GM23338 (cell line): ENCODE data around the gene ZYG11B.

Source experiments
- CREB1 ChIP-seq: fragments of 250-450 bp; sonication (Bioruptor Pico); IDR thresholded peaks from 2 replicates; pipeline ENCODE4 v1.5.0; 2020; ENCODE audit warnings: low read depth, mild to moderate bottlenecking, moderate library complexity
- EZH2 ChIP-seq: fragments of 200-600 bp; sonication (generic); IDR thresholded peaks from one replicate; pipeline ENCODE4 v1.8.0; 2017; ENCODE audit warnings: antibody characterized with exemption, mild to moderate bottlenecking, low read depth; ENCODE audit not compliant: unreplicated experiment
- EZH2phosphoT487 ChIP-seq: fragments of 200-600 bp; sonication (generic); IDR thresholded peaks from one replicate; pipeline ENCODE4 v1.8.1; 2018; ENCODE audit warnings: antibody characterized with exemption; ENCODE audit not compliant: unreplicated experiment
- JUNB ChIP-seq: IDR thresholded peaks from one replicate; pipeline ENCODE4 v1.6.1; 2016; ENCODE audit warnings: antibody characterized with exemption; ENCODE audit not compliant: unreplicated experiment
- POLR2AphosphoS5 ChIP-seq: IDR thresholded peaks from 2 replicates; pipeline ENCODE4 v1.6.1; 2016; ENCODE audit warnings: antibody characterized with exemption, low read depth
- STAT1 ChIP-seq: IDR thresholded peaks from one replicate; pipeline ENCODE4 v1.6.1; 2016; ENCODE audit warnings: antibody characterized with exemption; ENCODE audit not compliant: unreplicated experiment
- ZNF114 ChIP-seq: fragments of 250-450 bp; sonication (Bioruptor Pico); IDR thresholded peaks from 2 replicates; pipeline ENCODE4 v1.5.0; 2020; ENCODE audit warnings: mild to moderate bottlenecking, moderate library complexity
- ZNF331 ChIP-seq: fragments of 250-450 bp; sonication (Bioruptor Pico); IDR thresholded peaks from 2 replicates; pipeline ENCODE4 v1.5.0; 2020; ENCODE audit warnings: low read depth, mild to moderate bottlenecking, moderate library complexity
- TF ChIP-seq, protein P1 (sequence below), 2 experiments: fragments of 200-600 bp in 1 of 2; sonication (generic) in 1 of 2; conservative IDR thresholded peaks; 2 replicates each; pipeline versions ENCODE4 v1.5.1 to v1.6.1; 2016 to 2017; ENCODE audit warnings: antibody characterized with exemption in 2 of 2, low read depth in 2 of 2, mild to moderate bottlenecking in 2 of 2, moderate library complexity in 1 of 2
- TF ChIP-seq, protein P2 (sequence below): IDR thresholded peaks from 2 replicates; pipeline ENCODE4 v1.6.1; 2016; ENCODE audit warnings: antibody characterized with exemption
- TF ChIP-seq, protein P3 (sequence below): IDR thresholded peaks from one replicate; pipeline ENCODE4 v1.6.1; 2018; ENCODE audit warnings: antibody characterized with exemption; ENCODE audit not compliant: unreplicated experiment

DNA sequence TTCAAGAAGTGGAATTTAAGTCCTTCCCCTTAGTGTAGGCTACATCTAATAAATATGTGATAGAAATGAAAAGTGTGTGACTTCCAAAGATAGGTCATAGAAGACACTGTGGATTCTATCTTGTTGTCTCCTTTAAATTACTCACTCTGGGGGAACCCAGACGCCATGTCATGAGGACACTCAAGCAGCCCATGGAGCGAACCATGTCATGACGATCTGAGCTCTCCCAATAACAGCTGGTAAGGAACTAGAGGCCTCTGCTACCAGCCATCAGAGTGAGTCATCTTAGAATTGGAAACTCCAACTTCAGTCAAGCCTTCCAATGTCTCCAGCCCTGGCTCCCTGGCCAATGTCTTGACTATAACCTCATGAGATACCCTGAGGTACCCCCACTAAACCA lies 34.4 kb upstream of the ZYG11B start:
- TF ChIP-seq, protein P1, sequence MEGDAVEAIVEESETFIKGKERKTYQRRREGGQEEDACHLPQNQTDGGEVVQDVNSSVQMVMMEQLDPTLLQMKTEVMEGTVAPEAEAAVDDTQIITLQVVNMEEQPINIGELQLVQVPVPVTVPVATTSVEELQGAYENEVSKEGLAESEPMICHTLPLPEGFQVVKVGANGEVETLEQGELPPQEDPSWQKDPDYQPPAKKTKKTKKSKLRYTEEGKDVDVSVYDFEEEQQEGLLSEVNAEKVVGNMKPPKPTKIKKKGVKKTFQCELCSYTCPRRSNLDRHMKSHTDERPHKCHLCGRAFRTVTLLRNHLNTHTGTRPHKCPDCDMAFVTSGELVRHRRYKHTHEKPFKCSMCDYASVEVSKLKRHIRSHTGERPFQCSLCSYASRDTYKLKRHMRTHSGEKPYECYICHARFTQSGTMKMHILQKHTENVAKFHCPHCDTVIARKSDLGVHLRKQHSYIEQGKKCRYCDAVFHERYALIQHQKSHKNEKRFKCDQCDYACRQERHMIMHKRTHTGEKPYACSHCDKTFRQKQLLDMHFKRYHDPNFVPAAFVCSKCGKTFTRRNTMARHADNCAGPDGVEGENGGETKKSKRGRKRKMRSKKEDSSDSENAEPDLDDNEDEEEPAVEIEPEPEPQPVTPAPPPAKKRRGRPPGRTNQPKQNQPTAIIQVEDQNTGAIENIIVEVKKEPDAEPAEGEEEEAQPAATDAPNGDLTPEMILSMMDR (conservative IDR thresholded peaks at IDR 0.05; ENCODE audit: low read depth in 2 of 2): no peak
- TF ChIP-seq POLR2AphosphoS5 (no peak), EZH2phosphoT487 (no peak), EZH2 (no peak), STAT1 (no peak), JUNB (no peak), ZNF331 (no peak), CREB1 (CRISPR knock-in tag) (no peak), ZNF114 (CRISPR knock-in tag) (no peak)
- TF ChIP-seq, protein P2, sequence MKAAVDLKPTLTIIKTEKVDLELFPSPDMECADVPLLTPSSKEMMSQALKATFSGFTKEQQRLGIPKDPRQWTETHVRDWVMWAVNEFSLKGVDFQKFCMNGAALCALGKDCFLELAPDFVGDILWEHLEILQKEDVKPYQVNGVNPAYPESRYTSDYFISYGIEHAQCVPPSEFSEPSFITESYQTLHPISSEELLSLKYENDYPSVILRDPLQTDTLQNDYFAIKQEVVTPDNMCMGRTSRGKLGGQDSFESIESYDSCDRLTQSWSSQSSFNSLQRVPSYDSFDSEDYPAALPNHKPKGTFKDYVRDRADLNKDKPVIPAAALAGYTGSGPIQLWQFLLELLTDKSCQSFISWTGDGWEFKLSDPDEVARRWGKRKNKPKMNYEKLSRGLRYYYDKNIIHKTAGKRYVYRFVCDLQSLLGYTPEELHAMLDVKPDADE: no peak
- TF ChIP-seq, protein P3, sequence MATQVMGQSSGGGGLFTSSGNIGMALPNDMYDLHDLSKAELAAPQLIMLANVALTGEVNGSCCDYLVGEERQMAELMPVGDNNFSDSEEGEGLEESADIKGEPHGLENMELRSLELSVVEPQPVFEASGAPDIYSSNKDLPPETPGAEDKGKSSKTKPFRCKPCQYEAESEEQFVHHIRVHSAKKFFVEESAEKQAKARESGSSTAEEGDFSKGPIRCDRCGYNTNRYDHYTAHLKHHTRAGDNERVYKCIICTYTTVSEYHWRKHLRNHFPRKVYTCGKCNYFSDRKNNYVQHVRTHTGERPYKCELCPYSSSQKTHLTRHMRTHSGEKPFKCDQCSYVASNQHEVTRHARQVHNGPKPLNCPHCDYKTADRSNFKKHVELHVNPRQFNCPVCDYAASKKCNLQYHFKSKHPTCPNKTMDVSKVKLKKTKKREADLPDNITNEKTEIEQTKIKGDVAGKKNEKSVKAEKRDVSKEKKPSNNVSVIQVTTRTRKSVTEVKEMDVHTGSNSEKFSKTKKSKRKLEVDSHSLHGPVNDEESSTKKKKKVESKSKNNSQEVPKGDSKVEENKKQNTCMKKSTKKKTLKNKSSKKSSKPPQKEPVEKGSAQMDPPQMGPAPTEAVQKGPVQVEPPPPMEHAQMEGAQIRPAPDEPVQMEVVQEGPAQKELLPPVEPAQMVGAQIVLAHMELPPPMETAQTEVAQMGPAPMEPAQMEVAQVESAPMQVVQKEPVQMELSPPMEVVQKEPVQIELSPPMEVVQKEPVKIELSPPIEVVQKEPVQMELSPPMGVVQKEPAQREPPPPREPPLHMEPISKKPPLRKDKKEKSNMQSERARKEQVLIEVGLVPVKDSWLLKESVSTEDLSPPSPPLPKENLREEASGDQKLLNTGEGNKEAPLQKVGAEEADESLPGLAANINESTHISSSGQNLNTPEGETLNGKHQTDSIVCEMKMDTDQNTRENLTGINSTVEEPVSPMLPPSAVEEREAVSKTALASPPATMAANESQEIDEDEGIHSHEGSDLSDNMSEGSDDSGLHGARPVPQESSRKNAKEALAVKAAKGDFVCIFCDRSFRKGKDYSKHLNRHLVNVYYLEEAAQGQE: no peak
